HepG2 (cell line): Measurements from ENCODE around the gene LYPD1. TPM values are rescaled to one million over a fixed set of nuclear protein-coding genes. Genes with fewer than 3 reads are reported as not detected.

Experiments used
- ATAC-seq: fragments of 200-7000 bp; cut with Tn5 transposase; 3 replicates; pipeline ENCODE4 v1.9.1; 2020; ENCODE audit warnings: mild to moderate bottlenecking, moderate library complexity
- BruUV-seq: library from RNA; stranded (reverse); fragments of 400-500 nt; replicated peaks from 2 replicates; lab custom pipeline; 2021; lab: Mats Ljungman, UMichigan
- CTCF ChIA-PET: fragments of 300-600 bp; formaldehyde crosslinking; extraction: SDS; loops from one replicate; lab custom pipeline; 2021; ENCODE audit warnings: low total read pairs, inconsistent platforms, low intra/inter-chr PET ratio; lab: Yijun Ruan, JAX
- POLR2A ChIA-PET: fragments of 350-600 bp; sonication (Branson Sonifier 250); formaldehyde crosslinking; loops from one replicate; lab custom pipeline; 2020; ENCODE audit warnings: antibody characterized with exemption, inconsistent platforms; lab: Yijun Ruan, JAX
- DNase-seq: peaks from one replicate; pipeline ENCODE4 v3.0.0-alpha.2; 2015; ENCODE audit warnings: low spot score
- FAIRE-seq: peaks from 3 replicates; lab custom pipeline; 2011; peaks lifted over from hg19 to GRCh38; lab: Jason Lieb, UNC
- H2AFZ ChIP-seq: one replicate; pipeline ENCODE4 v1.6.1; 2011; ENCODE audit warnings: low read length, inconsistent platforms
- H3K27ac ChIP-seq: fragments of 300-600 bp; 3 replicates; pipeline ENCODE4 v1.8.0; 2011; ENCODE audit warnings: mixed run types, mild to moderate bottlenecking, mixed read lengths, low read length, inconsistent platforms; ENCODE audit not compliant: insufficient read depth; ENCODE audit errors: extremely low read length
- H3K27me3 ChIP-seq, 2 experiments: fragments of 200-600 bp in 1 of 2; 2 replicates in 1 of 2; 3 replicates in 1 of 2; pipeline versions ENCODE4 v1.6.0 to v1.8.0; 2011; ENCODE audit warnings: low read length in 2 of 2, mild to moderate bottlenecking in 2 of 2, moderate library complexity in 2 of 2, inconsistent platforms in 1 of 2; ENCODE audit not compliant: insufficient read depth in 2 of 2, control insufficient read depth in 1 of 2
- H3K36me3 ChIP-seq, 2 experiments: fragments of 200-600 bp in 1 of 2; replicated peaks in 1 of 2; 2 replicates in 1 of 2; 3 replicates in 1 of 2; pipeline versions ENCODE4 v1.5.1 to v1.8.0; 2011; ENCODE audit warnings: low read length in 2 of 2, inconsistent platforms in 1 of 2; ENCODE audit not compliant: insufficient read depth in 2 of 2, control insufficient read depth in 1 of 2
- H3K4me1 ChIP-seq: 2 replicates; pipeline ENCODE4 v1.5.1; 2012; ENCODE audit warnings: low read length, inconsistent platforms; ENCODE audit not compliant: insufficient read depth
- H3K4me2 ChIP-seq: 2 replicates; pipeline ENCODE4 v1.6.0; 2011; ENCODE audit warnings: low read depth, low read length, inconsistent platforms
- H3K4me3 ChIP-seq, 3 experiments: fragments of 200-600 bp in 1 of 3; sonication (generic), shearing (Covaris generic) in 1 of 3; replicated peaks in 1 of 3; 2 replicates each; pipeline ENCODE4 v1.5.1; 2011 to 2016; ENCODE audit warnings: low read length in 3 of 3, inconsistent platforms in 2 of 3, low read depth in 2 of 3, mild to moderate bottlenecking in 2 of 3, control low read depth in 1 of 3, mixed read lengths in 1 of 3; ENCODE audit not compliant: insufficient read depth in 1 of 3
- H3K79me2 ChIP-seq: one replicate; pipeline ENCODE4 v1.6.1; 2011; ENCODE audit warnings: low read length, inconsistent platforms; ENCODE audit not compliant: insufficient read depth
- H3K9ac ChIP-seq: 2 replicates; pipeline ENCODE4 v1.6.0; 2011; ENCODE audit warnings: mild to moderate bottlenecking, low read depth, low read length, inconsistent platforms; ENCODE audit not compliant: insufficient read depth
- H3K9me3 ChIP-seq: 2 replicates; pipeline ENCODE4 v1.5.1; 2012; ENCODE audit warnings: mild to moderate bottlenecking, low read length
- H4K20me1 ChIP-seq: 2 replicates; pipeline ENCODE4 v1.6.0; 2011; ENCODE audit warnings: inconsistent platforms, mild to moderate bottlenecking, low read length, moderate library complexity; ENCODE audit not compliant: insufficient read depth
- ETV5 ChIP-seq: IDR thresholded peaks from 2 replicates; pipeline ENCODE4 v1.6.1; 2018; ENCODE audit warnings: missing biosample characterization, missing genetic modification reagents, inconsistent platforms, borderline replicate concordance
- HOXA7 ChIP-seq: sonication (generic); formaldehyde crosslinking; IDR thresholded peaks from 2 replicates; pipeline ENCODE4 v1.8.1; 2022; ENCODE audit warnings: mild to moderate bottlenecking, missing genetic modification reagents, moderate library complexity
- MAZ ChIP-seq, 2 experiments: sonication (generic) in 1 of 2; formaldehyde crosslinking in 1 of 2; IDR thresholded peaks; 2 replicates each; pipeline versions ENCODE4 v1.5.0 to v1.6.1; 2012 to 2020; ENCODE audit warnings: low read depth in 2 of 2, mild to moderate bottlenecking in 2 of 2, borderline replicate concordance in 1 of 2, improper control_type of control experiment in 1 of 2, low read length in 1 of 2, missing genetic modification reagents in 1 of 2, moderate library complexity in 1 of 2
- MTF2 ChIP-seq: sonication (generic); formaldehyde crosslinking; IDR thresholded peaks from 2 replicates; pipeline ENCODE4 v1.5.0; 2020; ENCODE audit warnings: missing genetic modification reagents, borderline replicate concordance
- ZC3H13 ChIP-seq: sonication (generic); formaldehyde crosslinking; IDR thresholded peaks from 2 replicates; pipeline ENCODE4 v1.8.1; 2023; ENCODE audit warnings: mild to moderate bottlenecking, missing genetic modification reagents, moderate library complexity
- ZNF569 ChIP-seq: sonication (generic); formaldehyde crosslinking; IDR thresholded peaks from 2 replicates; pipeline ENCODE4 v1.5.0; 2020; ENCODE audit warnings: mild to moderate bottlenecking, missing genetic modification reagents, moderate library complexity, borderline replicate concordance
- WGBS: methylation state at CpG from one replicate; pipeline ENCODE4 v1.1.6; 2017; ENCODE audit warnings: low lambda C conversion rate; 5-methylcytosine and 5-hydroxymethylcytosine counted together
- in situ Hi-C: cut with HindIII; loops from 2 replicates; pipeline ENCODE4 v1.10.0; 2017; ENCODE audit warnings: low pct_unique_long_range_greater_than_20kb; ENCODE audit not compliant: extremely low pct_ligation_motif_present
- intact Hi-C: fragments of 100-400 bp; cut with micrococcal nuclease; formaldehyde crosslinking; loops from one replicate; pipeline ENCODE4 v1.10.0; 2022; ENCODE audit not compliant: unreplicated experiment
- polyA plus RNA-seq, 8 experiments: library from polyadenylated mRNA; depleted of rRNA in 3 of 8; stranded (reverse) in 7 of 8; unstranded in 1 of 8; fragments of >200 nt; fragmentation: Illumina TruSeq in 4 of 8; extraction: Trizol in 4 of 8; gene quantifications; 2 replicates each; pipeline versions ENCODE4 v1.2.1 to v1.2.3, GENCODE V29; 2011 to 2016; ENCODE audit warnings: low read depth in 4 of 8, missing spikeins in 1 of 8, mixed read lengths in 1 of 8; ENCODE audit not compliant: insufficient read depth in 1 of 8
- total RNA-seq, 5 experiments: library from RNA; depleted of rRNA; stranded (reverse); fragments of >200 nt; fragmentation: Illumina TruSeq; extraction: Trizol; gene quantifications; 2 replicates each; pipeline ENCODE4 v1.2.3, GENCODE V29; 2016; ENCODE audit warnings: low read depth in 1 of 5
- TF ChIP-seq, protein P1 (sequence below): IDR thresholded peaks from 2 replicates; pipeline ENCODE4 v1.6.1; 2016; ENCODE audit warnings: missing compliant biosample characterization, missing genetic modification reagents, borderline replicate concordance

LYPD1 gene
- total and polyA plus RNA-seq, 2 of the 13 experiments (the other 11 are each of a cell fraction or from before 2014, with no cell fraction given) = not detected

DNA sequence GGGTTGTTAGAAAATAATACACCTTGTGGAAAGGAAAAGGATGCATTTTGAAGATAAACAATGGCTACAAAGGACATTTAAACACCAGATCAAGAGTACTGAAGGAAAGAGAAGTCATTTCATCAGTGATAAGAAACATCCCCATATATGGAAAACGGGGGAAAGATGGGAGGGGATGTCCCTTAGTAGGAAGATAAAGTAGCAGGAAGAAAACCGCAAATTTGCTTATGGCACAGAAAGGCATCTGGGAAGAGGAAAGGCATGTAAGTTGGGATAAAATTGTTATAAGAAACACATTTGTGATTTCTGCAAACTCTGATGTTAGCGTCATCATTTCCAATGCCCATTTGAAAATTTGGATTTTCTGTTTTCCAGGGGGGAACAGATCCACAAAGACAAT is 10.5 kb upstream of the LYPD1 start:
- intact Hi-C loops = no loop called here
- H3K36me3 ChIP-seq = no peaks in the 10 kb centered on the region
- TF ChIP-seq HOXA7 (CRISPR knock-in tag) (no peak), ETV5 (no peak), MAZ (IDR thresholded peaks at IDR 0.05; ENCODE audit: borderline replicate concordance, low read depth, low read length) (no peak), MAZ (CRISPR knock-in tag; IDR thresholded peaks at IDR 0.05; ENCODE audit: low read depth) (no peak)
- TF ChIP-seq, protein P1, sequence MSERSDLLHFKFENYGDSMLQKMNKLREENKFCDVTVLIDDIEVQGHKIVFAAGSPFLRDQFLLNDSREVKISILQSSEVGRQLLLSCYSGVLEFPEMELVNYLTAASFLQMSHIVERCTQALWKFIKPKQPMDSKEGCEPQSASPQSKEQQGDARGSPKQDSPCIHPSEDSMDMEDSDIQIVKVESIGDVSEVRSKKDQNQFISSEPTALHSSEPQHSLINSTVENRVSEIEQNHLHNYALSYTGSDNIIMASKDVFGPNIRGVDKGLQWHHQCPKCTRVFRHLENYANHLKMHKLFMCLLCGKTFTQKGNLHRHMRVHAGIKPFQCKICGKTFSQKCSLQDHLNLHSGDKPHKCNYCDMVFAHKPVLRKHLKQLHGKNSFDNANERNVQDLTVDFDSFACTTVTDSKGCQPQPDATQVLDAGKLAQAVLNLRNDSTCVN (CRISPR knock-in tag) = no peak
- TF ChIP-seq, all 625 proteins: peak for 0
- no peak overlapping the region for H2AFZ ChIP-seq
- no peak overlapping the region for H3K27ac ChIP-seq
- no peaks in the 10 kb centered on the region for H3K27me3 ChIP-seq
- no TSS peak for BruUV-seq
- DNase-seq (no peak), ATAC-seq (no peak), FAIRE-seq (no peak)
- WGBS = 17% methylated on average over 3 of the region's 3 CpGs
- no peak overlapping the region for H3K9ac ChIP-seq
- no peak overlapping the region for H3K4me3 ChIP-seq
- H3K79me2 ChIP-seq = no peaks in the 10 kb centered on the region
- in situ Hi-C loops = no loop called here
- POLR2A ChIA-PET = no interaction called here
- no peaks in the 10 kb centered on the region for H3K4me1 ChIP-seq
- H3K9me3 ChIP-seq = no peaks in the 10 kb centered on the region
- CTCF ChIA-PET = no interaction called here
- no peaks in the 10 kb centered on the region for H4K20me1 ChIP-seq
- H3K4me2 ChIP-seq = no peak overlapping the region

DNA sequence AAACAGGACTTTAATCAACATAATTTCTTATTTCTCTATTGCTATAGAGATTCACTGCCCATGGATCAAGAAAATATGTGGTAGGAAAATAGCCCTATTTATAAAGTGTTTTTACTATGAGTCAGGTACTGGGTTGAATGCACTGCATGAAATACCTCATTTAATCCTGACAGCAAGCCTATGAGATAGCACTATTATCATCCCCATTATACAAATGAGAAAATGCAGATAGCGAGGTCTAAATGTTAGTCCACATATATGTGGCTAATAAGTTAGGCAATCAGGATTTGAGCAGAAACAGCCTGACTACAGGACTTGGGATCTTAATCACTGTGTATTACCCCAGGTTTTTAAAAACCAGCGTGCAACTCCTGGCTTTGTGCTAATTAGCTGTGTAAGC is 8.5 kb upstream of the LYPD1 start:
- no peak for TF ChIP-seq ZC3H13
- no peak for TF ChIP-seq ZNF569 (CRISPR knock-in tag)
- no peak for TF ChIP-seq MTF2
- TF ChIP-seq, all 625 proteins: peak for 0
- Histone ChIP-seq H3K4me3 (no peak overlapping the region), H3K27ac (no peak overlapping the region), H3K9ac (no peak overlapping the region), H2AFZ (no peak overlapping the region), H3K9me3 (no peaks in the 10 kb centered on the region), H3K4me1 (no peaks in the 10 kb centered on the region), H3K4me2 (no peak overlapping the region), H3K27me3 (no peaks in the 10 kb centered on the region), H3K36me3 (no peaks in the 10 kb centered on the region), H3K79me2 (no peaks in the 10 kb centered on the region), H4K20me1 (no peaks in the 10 kb centered on the region)
- intact Hi-C loops (no loop called here), in situ Hi-C loops (no loop called here)
- FAIRE-seq (no peak), ATAC-seq (no peak), DNase-seq (no peak)
- 15% methylated on average over 2 of the region's 2 CpGs for WGBS
- BruUV-seq = no TSS peak
- POLR2A ChIA-PET = no interaction called here
- CTCF ChIA-PET = no interaction called here
